Measurements from ENCODE around the gene SLC25A21.

Gene SLC25A21

GRCh38 chr14:37143475-37143874, 28.9 kb downstream of the SLC25A21 start:
- DNase-seq (ENCODE audit: low read depth in 2 of 2): no peak

GRCh38 chr14:37142835-37143401, 29.5 kb downstream of the SLC25A21 start:
- no peak for DNase-seq (ENCODE audit: low read depth in 2 of 2)

GRCh38 chr14:37140176-37140575, 32.2 kb downstream of the SLC25A21 start:
- DNase-seq (ENCODE audit: low read depth in 2 of 2): no peak

- no peak for DNase-seq (ENCODE audit: low read depth in 2 of 2)
Measured at GRCh38 chr14:37139710-37140109, 32.7 kb downstream of the SLC25A21 start.

- DNase-seq (ENCODE audit: low read depth in 2 of 2): no peak
Measured at GRCh38 chr14:37138898-37139297, 33.5 kb downstream of the SLC25A21 start.

- DNase-seq (ENCODE audit: low read depth in 2 of 2): no peak
Measured at GRCh38 chr14:37133284-37133913, 39.0 kb downstream of the SLC25A21 start.

- DNase-seq (ENCODE audit: low read depth in 2 of 2): no peak
Measured at GRCh38 chr14:37131205-37131604, 41.2 kb downstream of the SLC25A21 start.

GRCh38 chr14:37129047-37129446, 43.4 kb downstream of the SLC25A21 start:
- no peak for DNase-seq (ENCODE audit: low read depth in 2 of 2)

- no peak for DNase-seq (ENCODE audit: low read depth in 2 of 2)
Measured at GRCh38 chr14:37124614-37125013, 47.8 kb downstream of the SLC25A21 start.

- no peak for DNase-seq (ENCODE audit: low read depth in 2 of 2)
Measured at GRCh38 chr14:37122919-37123639, 49.3 kb downstream of the SLC25A21 start.

- DNase-seq (ENCODE audit: low read depth in 2 of 2): no peak
Measured at GRCh38 chr14:37122288-37122687, 50.1 kb downstream of the SLC25A21 start.

GRCh38 chr14:37118673-37119366, 53.6 kb downstream of the SLC25A21 start:
- DNase-seq (ENCODE audit: low read depth in 2 of 2): no peak

GRCh38 chr14:37116933-37117849, 55.2 kb downstream of the SLC25A21 start:
- no peak for DNase-seq (ENCODE audit: low read depth in 2 of 2)

- no peak for DNase-seq (ENCODE audit: low read depth in 2 of 2)
Measured at GRCh38 chr14:37115406-37115805, 57.0 kb downstream of the SLC25A21 start.

- no peak for DNase-seq (ENCODE audit: low read depth in 2 of 2)
Measured at GRCh38 chr14:37114559-37114958, 57.8 kb downstream of the SLC25A21 start.

- no peak for DNase-seq (ENCODE audit: low read depth in 2 of 2)
Measured at GRCh38 chr14:37114002-37114401, 58.4 kb downstream of the SLC25A21 start.

GRCh38 chr14:37098132-37098531, 74.3 kb downstream of the SLC25A21 start:
- no peak for DNase-seq (ENCODE audit: low read depth in 2 of 2)

- DNase-seq (ENCODE audit: low read depth in 2 of 2): no peak
Measured at GRCh38 chr14:37094502-37094901, 77.9 kb downstream of the SLC25A21 start.

- DNase-seq (ENCODE audit: low read depth in 2 of 2): no peak
Measured at GRCh38 chr14:37093364-37093763, 79.0 kb downstream of the SLC25A21 start.

GRCh38 chr14:37091651-37092050, 80.8 kb downstream of the SLC25A21 start:
- no peak for DNase-seq (ENCODE audit: low read depth in 2 of 2)

GRCh38 chr14:37090026-37090425, 82.4 kb downstream of the SLC25A21 start:
- no peak for DNase-seq (ENCODE audit: low read depth in 2 of 2)

GRCh38 chr14:37089410-37089809, 83.0 kb downstream of the SLC25A21 start:
- DNase-seq (ENCODE audit: low read depth in 2 of 2): no peak
